ENCODE measurements around the gene PPCS. TPM values are rescaled to one million over a fixed set of nuclear protein-coding genes. Genes with fewer than 3 reads are reported as not detected.

PPCS gene
- total RNA-seq (2014; rRNA removed; shearing (Covaris generic); ENCODE audit: low replicate concordance) = 78.7 and 101 TPM in 2 replicates

GRCh38 chr1:42456010-42456753, at the start of gene PPCS, which contains the start of gene ZMYND12:
TSS of gene PPCS (plus strand) at chr1:42456543. CDS start at chr1:42456566, 23 bp downstream.
TSS of gene ZMYND12 (minus strand) at chr1:42456022. CDS start at chr1:42455997, 25 bp downstream.
- DNase-seq (ENCODE audit: low read depth) = peak; percentile 87
- in situ Hi-C loops (cut with HindIII; ENCODE audit: low pct_unique_long_range_greater_than_20kb, low sequenced_read_pairs) = no loop called here

- in situ Hi-C loops (cut with HindIII; ENCODE audit: low pct_unique_long_range_greater_than_20kb, low sequenced_read_pairs) = no loop called here
- DNase-seq (ENCODE audit: low read depth) = no peak
Observed at GRCh38 chr1:42414551-42415496, 41.5 kb upstream of the PPCS start.

- no peak for DNase-seq (ENCODE audit: low read depth)
- in situ Hi-C loops (cut with HindIII; ENCODE audit: low pct_unique_long_range_greater_than_20kb, low sequenced_read_pairs) = no loop called here
Observed at GRCh38 chr1:42417166-42417565, 39.2 kb upstream of the PPCS start.

- in situ Hi-C loops (cut with HindIII; ENCODE audit: low pct_unique_long_range_greater_than_20kb, low sequenced_read_pairs) = no loop called here
- DNase-seq (ENCODE audit: low read depth) = no peak
Observed at GRCh38 chr1:42418516-42418915, 37.8 kb upstream of the PPCS start.

- no peak for DNase-seq (ENCODE audit: low read depth)
- in situ Hi-C loops (cut with HindIII; ENCODE audit: low pct_unique_long_range_greater_than_20kb, low sequenced_read_pairs) = no loop called here
Observed at GRCh38 chr1:42419126-42419821, 37.1 kb upstream of the PPCS start.

GRCh38 chr1:42420121-42420520, 36.2 kb upstream of the PPCS start:
- in situ Hi-C loops (cut with HindIII; ENCODE audit: low pct_unique_long_range_greater_than_20kb, low sequenced_read_pairs) = no loop called here
- DNase-seq (ENCODE audit: low read depth) = no peak

- peak; percentile 59 for DNase-seq (ENCODE audit: low read depth)
- in situ Hi-C loops (cut with HindIII; ENCODE audit: low pct_unique_long_range_greater_than_20kb, low sequenced_read_pairs) = no loop called here
Observed at GRCh38 chr1:42420911-42421585, 35.3 kb upstream of the PPCS start.

- no peak for DNase-seq (ENCODE audit: low read depth)
- in situ Hi-C loops (cut with HindIII; ENCODE audit: low pct_unique_long_range_greater_than_20kb, low sequenced_read_pairs) = no loop called here
Observed at GRCh38 chr1:42422737-42423136, 33.6 kb upstream of the PPCS start.

- in situ Hi-C loops (cut with HindIII; ENCODE audit: low pct_unique_long_range_greater_than_20kb, low sequenced_read_pairs) = no loop called here
- DNase-seq (ENCODE audit: low read depth) = no peak
Observed at GRCh38 chr1:42423681-42424080, 32.7 kb upstream of the PPCS start.

GRCh38 chr1:42424201-42424600, 32.1 kb upstream of the PPCS start:
- DNase-seq (ENCODE audit: low read depth) = no peak
- in situ Hi-C loops (cut with HindIII; ENCODE audit: low pct_unique_long_range_greater_than_20kb, low sequenced_read_pairs) = no loop called here

GRCh38 chr1:42427240-42427639, 29.1 kb upstream of the PPCS start:
- in situ Hi-C loops (cut with HindIII; ENCODE audit: low pct_unique_long_range_greater_than_20kb, low sequenced_read_pairs) = no loop called here
- DNase-seq (ENCODE audit: low read depth) = no peak

- DNase-seq (ENCODE audit: low read depth) = no peak
- in situ Hi-C loops (cut with HindIII; ENCODE audit: low pct_unique_long_range_greater_than_20kb, low sequenced_read_pairs) = no loop called here
Observed at GRCh38 chr1:42429603-42430002, 26.7 kb upstream of the PPCS start.

GRCh38 chr1:42430286-42431135, 25.8 kb upstream of the PPCS start:
- in situ Hi-C loops (cut with HindIII; ENCODE audit: low pct_unique_long_range_greater_than_20kb, low sequenced_read_pairs) = no loop called here
- no peak for DNase-seq (ENCODE audit: low read depth)

- in situ Hi-C loops (cut with HindIII; ENCODE audit: low pct_unique_long_range_greater_than_20kb, low sequenced_read_pairs) = no loop called here
- DNase-seq (ENCODE audit: low read depth) = no peak
Observed at GRCh38 chr1:42431514-42431913, 24.8 kb upstream of the PPCS start.

- in situ Hi-C loops (cut with HindIII; ENCODE audit: low pct_unique_long_range_greater_than_20kb, low sequenced_read_pairs) = no loop called here
- DNase-seq (ENCODE audit: low read depth) = no peak
Observed at GRCh38 chr1:42432714-42433113, 23.6 kb upstream of the PPCS start.

GRCh38 chr1:42433369-42433768, 23.0 kb upstream of the PPCS start:
- no peak for DNase-seq (ENCODE audit: low read depth)
- in situ Hi-C loops (cut with HindIII; ENCODE audit: low pct_unique_long_range_greater_than_20kb, low sequenced_read_pairs) = no loop called here

GRCh38 chr1:42434340-42434739, 22.0 kb upstream of the PPCS start:
- in situ Hi-C loops (cut with HindIII; ENCODE audit: low pct_unique_long_range_greater_than_20kb, low sequenced_read_pairs) = no loop called here
- DNase-seq (ENCODE audit: low read depth) = no peak

Measured in Caki2 (cell line).